A172 (cell line): ENCODE data around the gene MEIKIN. TPM values are rescaled to one million over a fixed set of nuclear protein-coding genes. Genes with fewer than 3 reads are reported as not detected.
A peak's percentile ranks its signal among the peaks of the same experiment; 100 is the strongest.
"Not testable (repeated sequence)": the region's sequence is repeated elsewhere in the genome, so short reads cannot be mapped to it uniquely, and the experiment has no call there.

Experiments used
- DNase-seq: peaks from one replicate; pipeline ENCODE4 v3.0.0-alpha.2; 2015; ENCODE audit warnings: low spot score
- total RNA-seq: library from RNA; depleted of rRNA; stranded (reverse); fragments of >200 nt; shearing (Covaris generic); gene quantifications from 2 replicates; pipeline ENCODE4 v1.2.3, GENCODE V29; 2014

MEIKIN gene
- total RNA-seq, 1 experiment from 2014 or later: not detected

DNA sequence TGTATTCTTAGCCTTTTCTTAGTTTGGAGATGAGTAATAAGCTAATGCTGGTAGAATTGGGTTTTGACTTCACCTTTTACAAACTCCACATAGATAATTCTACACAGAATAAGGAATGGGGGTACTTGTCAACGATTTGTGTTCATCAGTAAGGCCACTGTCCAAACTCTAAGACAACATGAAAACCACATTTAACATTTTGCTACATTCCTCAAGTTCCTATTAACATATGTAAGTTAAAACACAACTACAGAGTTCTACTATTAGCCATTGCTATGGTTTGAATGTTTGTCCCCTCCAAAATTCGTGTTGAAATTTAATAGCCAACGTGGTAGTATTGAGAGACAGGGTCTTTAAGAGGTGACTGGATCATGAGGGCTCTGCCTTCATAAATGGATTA is 31.9 kb downstream of the MEIKIN start:
- no peak for DNase-seq

- no peak for DNase-seq
These were observed 38.8 kb downstream of the MEIKIN start for GRCh38 chr5:131906668-131907067.

DNA sequence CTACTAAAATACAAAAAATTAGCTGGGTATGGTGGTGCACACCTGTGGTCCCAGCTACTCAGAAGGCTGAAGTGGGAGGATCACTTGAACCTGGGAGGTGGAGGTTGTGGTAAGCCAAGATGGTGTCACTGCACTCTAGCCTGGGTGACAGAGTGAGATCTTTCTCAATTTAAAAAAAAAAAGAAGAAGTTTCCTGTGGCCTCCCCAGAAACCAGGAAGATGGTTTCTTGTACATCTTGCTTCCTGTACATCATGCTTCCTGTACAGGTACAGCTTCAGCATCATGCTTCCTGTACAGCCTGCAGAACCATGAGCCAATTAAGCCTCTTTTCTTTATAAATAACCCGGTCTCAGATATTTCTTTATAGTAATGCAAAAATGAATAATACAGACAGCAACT is 43.2 kb downstream of the MEIKIN start:
- DNase-seq: not testable (repeated sequence)

DNA sequence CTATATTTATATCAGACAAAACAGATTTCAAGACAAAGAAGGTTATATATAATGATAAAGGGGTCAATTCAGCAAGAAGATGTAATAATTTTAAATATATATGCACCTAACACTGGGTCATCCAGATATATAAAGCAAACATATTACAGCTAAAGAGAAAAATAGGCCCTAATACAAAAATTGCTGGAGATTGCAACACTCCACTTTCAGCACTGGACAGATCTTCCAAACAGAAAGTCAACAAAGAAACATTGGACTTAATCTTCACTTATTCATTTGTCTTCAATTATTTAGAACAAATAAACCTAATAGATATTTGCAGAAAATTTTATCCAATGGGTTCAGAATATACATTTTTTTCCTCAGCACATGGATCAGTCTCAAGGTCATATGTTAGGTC is 45.8 kb downstream of the MEIKIN start:
- DNase-seq: no peak

- DNase-seq: no peak
These were observed 61.5 kb downstream of the MEIKIN start for GRCh38 chr5:131883984-131884383.

DNA sequence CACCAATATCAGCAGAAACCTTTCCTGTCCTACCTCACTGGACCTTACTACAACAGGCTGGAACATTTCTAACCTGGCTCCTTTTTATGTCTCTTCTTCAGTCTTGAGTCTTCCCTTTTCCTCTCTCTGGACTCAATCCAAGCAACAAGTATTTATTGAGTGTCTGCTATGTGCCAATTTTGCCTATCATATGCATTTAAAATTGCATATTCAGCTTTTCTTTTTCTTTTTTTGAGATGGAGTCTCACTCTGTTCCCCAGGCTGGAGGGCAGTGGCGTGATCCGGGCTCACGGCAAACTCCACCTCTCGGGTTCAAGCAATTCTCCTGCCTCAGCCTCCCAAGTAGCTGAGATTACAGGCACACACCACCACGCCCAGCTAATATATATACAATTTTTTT is 65.8 kb downstream of the MEIKIN start:
- DNase-seq: no peak

GRCh38 chr5:131877873-131878272 is 67.6 kb downstream of the MEIKIN start:
- no peak for DNase-seq

DNA sequence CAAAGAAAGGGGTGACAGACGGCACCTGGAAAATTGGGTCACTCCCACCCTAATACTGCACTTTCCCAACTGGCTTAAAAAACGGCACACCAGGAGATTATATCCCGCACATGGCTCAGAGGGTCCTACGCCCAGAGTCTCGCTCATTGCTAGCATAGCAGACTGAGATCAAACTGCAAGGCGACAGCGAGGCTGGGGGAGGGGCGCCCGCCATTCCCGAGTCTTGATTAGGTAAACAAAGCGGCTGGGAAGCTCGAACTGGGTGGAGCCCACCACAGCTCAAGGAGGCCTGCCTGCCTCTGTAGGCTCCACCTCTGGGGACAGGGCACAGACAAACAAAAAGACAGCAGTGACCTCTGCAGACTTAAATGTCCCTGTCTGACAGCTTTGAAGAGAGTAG is 74.2 kb downstream of the MEIKIN start:
- DNase-seq: not testable (repeated sequence)

DNA sequence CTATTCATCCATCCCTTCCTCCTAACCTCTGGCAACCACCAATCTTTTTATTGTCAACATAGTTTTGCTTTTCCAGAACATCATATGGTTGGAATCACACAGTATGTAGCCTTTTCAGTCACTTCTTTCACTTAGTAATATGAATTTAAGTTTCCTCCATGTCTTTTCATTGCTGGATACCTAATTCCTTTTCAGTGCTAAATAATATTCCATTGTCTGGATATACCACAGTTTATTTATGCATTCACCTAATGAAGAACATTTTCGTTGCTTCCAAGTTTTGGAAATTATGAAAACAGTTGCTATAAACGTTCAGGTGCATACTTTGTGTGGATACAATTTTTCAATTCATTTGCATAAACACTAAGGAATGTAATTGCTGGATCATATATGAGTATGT is 77.9 kb downstream of the MEIKIN start:
- no peak for DNase-seq

DNA sequence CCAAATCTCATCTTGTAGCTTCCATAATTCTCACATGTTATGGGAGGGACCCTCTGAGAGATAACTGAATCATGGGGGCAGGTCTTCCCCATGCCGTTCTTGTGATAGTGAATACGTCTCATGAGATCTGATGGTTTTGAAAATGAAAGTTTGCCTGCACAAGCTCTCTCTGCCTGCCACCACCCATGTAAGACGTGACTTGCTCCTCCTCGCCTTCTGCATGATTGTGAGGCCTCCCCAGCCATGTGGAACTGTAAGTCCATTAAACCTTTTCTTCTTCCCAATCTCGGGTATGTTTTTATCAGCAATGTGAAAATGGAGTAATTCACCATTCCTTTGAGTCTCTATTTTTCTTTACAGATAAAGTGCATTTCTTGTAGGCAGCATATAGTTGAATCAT is 81.8 kb downstream of the MEIKIN start:
- DNase-seq: no peak

DNA sequence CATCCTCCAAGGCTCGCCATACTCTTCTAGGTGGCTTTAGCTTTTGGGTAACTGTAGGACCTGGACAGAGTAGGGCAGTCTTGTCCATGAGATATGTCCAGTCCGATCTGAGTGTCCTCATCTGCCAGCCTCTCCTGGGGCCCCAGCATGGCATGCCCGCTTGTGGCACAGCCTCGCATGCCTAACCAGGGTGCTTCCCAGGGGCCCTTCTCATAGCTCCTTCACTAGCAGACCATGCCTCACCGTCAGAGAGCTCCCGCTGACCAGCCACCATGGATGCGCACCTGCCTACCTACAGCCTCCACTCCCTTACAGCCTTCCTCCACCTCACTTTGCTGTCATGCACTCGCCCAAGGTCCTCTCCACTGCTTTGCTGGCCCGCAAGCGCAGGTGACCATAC is 88.1 kb downstream of the MEIKIN start:
- DNase-seq: no peak

DNA sequence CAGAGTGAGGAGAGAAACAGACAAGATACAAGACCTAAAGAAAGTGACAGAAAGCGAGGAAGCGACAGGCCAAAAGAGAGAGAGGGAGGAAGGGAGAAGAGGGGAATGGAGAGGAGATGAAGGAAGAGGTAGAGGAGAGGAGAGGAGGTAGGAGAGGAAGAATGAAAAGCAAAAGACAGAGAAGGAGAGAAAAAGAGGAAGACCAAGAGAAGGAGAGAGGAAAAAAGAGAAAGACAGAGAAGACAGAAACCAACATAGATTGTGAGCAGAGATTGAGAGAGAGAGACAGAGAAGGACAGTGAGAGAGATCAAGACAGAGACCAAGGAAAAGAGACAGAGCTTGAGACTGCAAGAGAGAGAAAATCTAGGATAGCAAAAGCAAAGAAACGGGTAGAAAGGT is 90.0 kb downstream of the MEIKIN start:
- no peak for DNase-seq

- DNase-seq: peak; percentile 33
These were observed 91.3 kb downstream of the MEIKIN start for GRCh38 chr5:131854134-131854533.

DNA sequence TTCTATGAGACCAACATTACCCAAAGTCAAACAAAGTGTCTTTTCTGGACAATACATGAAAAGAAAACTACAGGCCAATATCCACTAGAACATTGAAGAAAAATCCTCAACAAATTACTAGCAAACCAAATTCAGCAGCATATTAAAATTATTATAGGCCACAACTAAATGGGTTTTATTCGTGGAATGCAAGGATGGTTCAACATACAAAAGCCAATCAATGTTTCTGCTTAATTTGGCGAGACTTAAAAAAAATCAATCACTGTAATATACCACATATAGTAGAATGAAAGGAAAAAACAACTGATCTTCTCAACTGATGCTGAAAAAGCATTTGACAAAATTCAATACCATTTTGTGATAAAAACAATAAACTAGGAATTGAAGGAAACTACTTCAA is 96.8 kb downstream of the MEIKIN start:
- DNase-seq: no peak

DNA sequence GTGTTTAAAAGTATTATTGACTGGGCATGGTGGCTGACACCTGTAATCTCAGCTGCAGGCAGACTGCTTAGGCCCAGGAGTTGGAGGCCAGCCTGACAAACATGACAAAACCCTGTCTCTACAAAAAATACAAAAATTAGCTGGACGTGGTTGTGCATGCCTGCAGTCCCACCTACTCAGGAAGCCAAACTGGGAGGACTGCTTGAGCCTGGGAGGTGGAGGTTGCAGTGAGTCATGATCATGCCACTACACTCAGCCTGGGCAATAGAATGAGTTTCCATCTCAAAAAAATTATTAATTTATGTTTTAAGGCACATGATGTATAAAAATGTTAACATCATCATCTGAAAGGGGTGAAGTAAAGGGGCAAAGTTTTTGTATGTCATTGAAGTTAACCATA is 98.9 kb downstream of the MEIKIN start:
- no peak for DNase-seq

- DNase-seq: no peak
These were observed 99.6 kb downstream of the MEIKIN start for GRCh38 chr5:131845828-131846227.

- DNase-seq: not testable (repeated sequence)
These were observed 102.5 kb downstream of the MEIKIN start for GRCh38 chr5:131842971-131843370.

DNA sequence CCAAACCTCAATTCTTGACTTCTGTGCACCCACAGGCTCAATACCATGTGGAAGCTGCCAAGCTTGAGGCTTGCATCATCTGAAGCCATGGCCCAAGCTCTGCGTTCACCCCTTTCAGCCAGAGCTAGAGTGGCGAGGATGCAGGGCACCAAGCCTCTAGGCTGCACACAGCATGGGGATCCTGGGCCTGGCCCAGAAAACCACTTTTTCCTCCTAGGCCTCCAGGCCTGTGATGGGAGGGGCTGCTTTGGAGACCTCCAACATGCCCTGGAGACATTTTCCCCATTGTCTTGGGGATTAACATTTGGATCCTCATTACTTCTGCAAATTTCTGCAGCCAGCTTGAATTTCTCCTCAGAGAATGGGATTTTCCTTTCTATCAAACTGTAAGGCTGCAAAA is 112.8 kb downstream of the MEIKIN start:
- not testable (repeated sequence) for DNase-seq

DNA sequence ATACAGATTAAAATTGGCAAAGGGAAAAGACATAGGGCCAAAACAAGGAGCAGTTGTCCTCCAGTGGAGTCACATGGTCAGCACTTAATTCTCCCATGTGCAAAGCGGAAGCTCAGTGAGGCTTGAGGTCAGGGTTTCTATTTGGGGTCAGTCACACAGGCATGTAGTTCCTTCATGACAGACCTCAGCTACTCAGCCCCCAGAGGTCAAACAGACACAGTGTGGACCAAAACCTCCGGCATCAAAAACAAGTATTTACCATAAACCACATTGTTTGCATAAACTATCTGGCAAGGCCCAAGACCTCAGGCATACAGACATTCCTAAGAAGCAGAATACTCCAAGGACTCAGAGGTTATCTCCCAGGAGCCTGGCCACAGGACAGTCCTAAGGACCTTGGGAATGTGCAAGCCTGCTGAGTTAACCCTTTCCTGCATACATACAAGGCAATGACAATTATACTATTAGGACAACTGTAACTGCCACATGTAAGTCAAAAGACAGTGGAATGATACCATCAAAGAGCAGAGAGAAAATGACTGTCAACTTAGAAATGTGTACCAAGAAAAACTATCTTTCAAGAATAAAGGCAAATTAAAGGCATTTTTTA is 120.0 kb downstream of the MEIKIN start:
- no peak for DNase-seq

DNA sequence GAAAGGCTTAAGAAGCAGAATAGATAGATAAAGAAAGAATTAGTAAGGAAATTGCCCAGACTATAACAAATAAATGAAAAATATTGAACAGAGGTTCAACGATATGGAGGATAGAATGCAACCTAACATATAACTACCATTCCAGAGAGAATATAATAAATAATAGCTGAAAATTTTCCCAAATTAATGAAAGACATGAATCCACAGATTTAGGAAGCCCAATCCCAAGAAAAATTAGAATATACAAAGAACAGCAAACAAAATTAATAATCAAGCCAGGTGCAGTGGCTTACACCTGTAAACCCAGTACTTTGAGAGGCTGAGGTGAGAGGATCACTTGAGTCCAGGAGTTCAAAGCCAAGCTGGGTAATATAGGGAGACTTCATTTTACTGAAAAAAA is 120.8 kb downstream of the MEIKIN start:
- DNase-seq: no peak

- DNase-seq: no peak
These were observed 124.2 kb downstream of the MEIKIN start for GRCh38 chr5:131821221-131821620.

DNA sequence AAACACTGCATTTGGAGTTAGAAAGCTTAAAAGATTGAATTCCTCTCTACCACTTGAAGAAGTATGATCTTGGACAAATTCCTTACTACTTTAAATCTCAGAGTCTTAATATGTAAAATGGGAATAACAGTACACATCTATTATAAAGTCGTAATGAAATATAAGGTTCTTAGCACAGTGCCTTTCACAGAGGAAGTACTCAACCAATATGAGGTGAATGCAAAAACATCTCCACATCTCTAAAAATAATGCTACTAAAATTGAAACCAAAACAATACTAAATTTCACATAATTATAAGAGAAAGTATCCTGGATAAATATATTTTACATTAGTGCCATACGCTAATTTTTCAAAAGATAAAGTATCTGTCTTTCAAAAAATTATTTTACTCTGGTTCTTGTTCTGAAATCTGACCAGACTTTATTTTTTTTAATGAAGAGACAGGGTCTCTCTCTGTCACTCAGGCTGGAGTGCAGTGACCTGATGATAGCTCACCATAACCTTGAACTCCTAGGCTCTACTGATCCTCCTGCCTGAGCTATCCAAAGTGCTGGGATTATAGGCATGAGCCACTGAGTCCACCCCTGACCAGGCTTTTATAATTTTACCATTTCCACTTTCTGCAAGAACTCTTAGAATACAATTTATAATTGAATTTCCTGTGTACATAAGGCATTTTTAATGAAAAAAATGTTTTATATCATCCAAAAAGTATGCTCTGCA is 127.3 kb downstream of the MEIKIN start:
- no peak for DNase-seq

GRCh38 chr5:131814990-131815389 is 130.5 kb downstream of the MEIKIN start:
- DNase-seq: peak; percentile 97
